Measurements from ENCODE around the gene IRF2BP1. TPM values are rescaled to one million over a fixed set of nuclear protein-coding genes. Genes with fewer than 3 reads are reported as not detected.

IRF2BP1 gene
- total and polyA plus RNA-seq, 2 donors (not counting 1 experiment from before 2014, with no cell fraction given) = 4.0 to 23.1 TPM

- no peaks in the 10 kb centered on the region for H3K79me2 ChIP-seq (ENCODE audit: control insufficient read depth, insufficient read depth, low read length)
- TF ChIP-seq, protein P1, sequence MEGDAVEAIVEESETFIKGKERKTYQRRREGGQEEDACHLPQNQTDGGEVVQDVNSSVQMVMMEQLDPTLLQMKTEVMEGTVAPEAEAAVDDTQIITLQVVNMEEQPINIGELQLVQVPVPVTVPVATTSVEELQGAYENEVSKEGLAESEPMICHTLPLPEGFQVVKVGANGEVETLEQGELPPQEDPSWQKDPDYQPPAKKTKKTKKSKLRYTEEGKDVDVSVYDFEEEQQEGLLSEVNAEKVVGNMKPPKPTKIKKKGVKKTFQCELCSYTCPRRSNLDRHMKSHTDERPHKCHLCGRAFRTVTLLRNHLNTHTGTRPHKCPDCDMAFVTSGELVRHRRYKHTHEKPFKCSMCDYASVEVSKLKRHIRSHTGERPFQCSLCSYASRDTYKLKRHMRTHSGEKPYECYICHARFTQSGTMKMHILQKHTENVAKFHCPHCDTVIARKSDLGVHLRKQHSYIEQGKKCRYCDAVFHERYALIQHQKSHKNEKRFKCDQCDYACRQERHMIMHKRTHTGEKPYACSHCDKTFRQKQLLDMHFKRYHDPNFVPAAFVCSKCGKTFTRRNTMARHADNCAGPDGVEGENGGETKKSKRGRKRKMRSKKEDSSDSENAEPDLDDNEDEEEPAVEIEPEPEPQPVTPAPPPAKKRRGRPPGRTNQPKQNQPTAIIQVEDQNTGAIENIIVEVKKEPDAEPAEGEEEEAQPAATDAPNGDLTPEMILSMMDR (conservative IDR thresholded peaks at IDR 0.05 in 1 of 2, IDR thresholded peaks at IDR 0.05 in 1 of 2; ENCODE audit: low read depth in 1 of 2, low read length in 2 of 2) = no peak
- TF ChIP-seq EZH2 (IDR thresholded peaks at IDR 0.05; ENCODE audit: low read length, missing control alignments) = no peak
- H3K4me1 ChIP-seq (ENCODE audit: control insufficient read depth, extremely low read depth, insufficient read depth, low read length) = no peaks in the 10 kb centered on the region
- peaks cover 36% of the 10 kb centered on the region for H3K36me3 ChIP-seq (ENCODE audit: control insufficient read depth, insufficient read depth, low read length)
- no peak overlapping the region for H3K4me3 ChIP-seq (replicated peaks in 1 of 4; ENCODE audit: control extremely low read depth in 1 of 4, insufficient read depth in 1 of 4, low read depth in 3 of 4, low read length in 4 of 4)
- DNase-seq (ENCODE audit: low read depth in 2 of 2) = no peak
- H4K20me1 ChIP-seq (ENCODE audit: control insufficient read depth, extremely low read depth, insufficient read depth, low read length) = no peaks in the 10 kb centered on the region
- H3K9ac ChIP-seq (ENCODE audit: insufficient read depth, low read length) = no peak overlapping the region
- no peak overlapping the region for H3K27ac ChIP-seq (ENCODE audit: insufficient read depth, low read length)
- no peak overlapping the region for H3K4me2 ChIP-seq (ENCODE audit: extremely low read depth, insufficient read depth, low read length)
- H3K27me3 ChIP-seq (ENCODE audit: control insufficient read depth, insufficient read depth, low read length) = no peaks in the 10 kb centered on the region
- H3K9me3 ChIP-seq (ENCODE audit: control insufficient read depth, insufficient read depth, low read depth, low read length) = no peaks in the 10 kb centered on the region
- H2AFZ ChIP-seq (ENCODE audit: low read length) = no peak overlapping the region
These were observed 38.3 kb downstream of the IRF2BP1 start for GRCh38 chr19:45847663-45848062.

DNA sequence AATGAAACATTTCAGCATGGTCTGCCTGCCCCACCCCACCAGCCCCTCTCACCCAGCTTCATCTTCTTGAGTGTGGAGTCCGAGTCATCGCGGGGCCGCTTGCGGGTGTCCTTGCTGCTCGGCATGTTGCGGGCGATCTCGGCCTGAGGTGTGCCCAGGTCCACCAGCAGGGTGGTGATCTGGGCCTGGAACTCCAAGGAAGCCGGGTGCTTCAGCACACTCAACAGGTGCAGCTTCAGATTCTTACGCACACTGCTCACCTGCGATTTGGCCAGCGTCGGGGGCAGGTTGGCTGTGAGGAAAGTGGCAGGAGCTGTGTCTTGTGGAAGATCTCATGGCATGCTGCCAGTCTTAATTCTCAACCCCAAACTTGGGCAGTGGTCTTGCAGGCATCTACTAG lies 43.7 kb downstream of the IRF2BP1 start:
- no peak overlapping the region for H3K27ac ChIP-seq (ENCODE audit: insufficient read depth, low read length)
- TF ChIP-seq, protein P1 (conservative IDR thresholded peaks at IDR 0.05 in 1 of 2, IDR thresholded peaks at IDR 0.05 in 1 of 2; ENCODE audit: low read depth in 1 of 2, low read length in 2 of 2) = no peak
- TF ChIP-seq EZH2 (IDR thresholded peaks at IDR 0.05; ENCODE audit: low read length, missing control alignments) = no peak
- no peak overlapping the region for H3K4me3 ChIP-seq (replicated peaks in 1 of 4; ENCODE audit: control extremely low read depth in 1 of 4, insufficient read depth in 1 of 4, low read depth in 3 of 4, low read length in 4 of 4)
- no peaks in the 10 kb centered on the region for H3K79me2 ChIP-seq (ENCODE audit: control insufficient read depth, insufficient read depth, low read length)
- no peak overlapping the region for H2AFZ ChIP-seq (ENCODE audit: low read length)
- H3K4me2 ChIP-seq (ENCODE audit: extremely low read depth, insufficient read depth, low read length) = no peak overlapping the region
- H3K9me3 ChIP-seq (ENCODE audit: control insufficient read depth, insufficient read depth, low read depth, low read length) = no peaks in the 10 kb centered on the region
- H4K20me1 ChIP-seq (ENCODE audit: control insufficient read depth, extremely low read depth, insufficient read depth, low read length) = no peaks in the 10 kb centered on the region
- no peak overlapping the region for H3K9ac ChIP-seq (ENCODE audit: insufficient read depth, low read length)
- H3K36me3 ChIP-seq (ENCODE audit: control insufficient read depth, insufficient read depth, low read length) = peaks cover 20% of the 10 kb centered on the region
- no peaks in the 10 kb centered on the region for H3K4me1 ChIP-seq (ENCODE audit: control insufficient read depth, extremely low read depth, insufficient read depth, low read length)
- DNase-seq (ENCODE audit: low read depth in 2 of 2) = no peak
- H3K27me3 ChIP-seq (ENCODE audit: control insufficient read depth, insufficient read depth, low read length) = no peaks in the 10 kb centered on the region

DNA sequence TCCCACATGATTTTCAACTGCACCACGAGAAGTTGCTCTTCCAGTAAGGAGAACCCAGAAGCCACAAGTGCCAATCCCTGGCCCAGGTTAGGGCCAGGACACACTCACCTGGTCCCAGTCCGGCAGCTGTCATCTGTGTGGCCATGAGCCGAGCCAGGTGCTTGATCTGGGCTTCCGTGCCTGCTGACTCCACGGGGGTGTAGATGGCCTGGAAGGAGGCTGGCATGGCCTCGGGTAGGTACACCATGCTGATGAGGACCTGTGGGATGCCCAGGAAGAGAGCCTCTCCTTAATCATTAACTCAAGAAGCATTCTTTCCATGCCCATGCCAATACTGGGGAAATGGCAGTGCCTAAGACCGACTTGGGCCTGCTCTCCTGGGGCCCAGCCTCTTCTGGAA lies 51.0 kb downstream of the IRF2BP1 start:
- Histone ChIP-seq H2AFZ (ENCODE audit: low read length) (no peak overlapping the region), H3K4me2 (ENCODE audit: extremely low read depth, insufficient read depth, low read length) (no peak overlapping the region), H3K9ac (ENCODE audit: insufficient read depth, low read length) (no peak overlapping the region), H3K27me3 (ENCODE audit: control insufficient read depth, insufficient read depth, low read length) (no peaks in the 10 kb centered on the region), H3K4me3 (replicated peaks in 1 of 4; ENCODE audit: control extremely low read depth in 1 of 4, insufficient read depth in 1 of 4, low read depth in 3 of 4, low read length in 4 of 4) (no peak overlapping the region), H4K20me1 (ENCODE audit: control insufficient read depth, extremely low read depth, insufficient read depth, low read length) (no peaks in the 10 kb centered on the region), H3K9me3 (ENCODE audit: control insufficient read depth, insufficient read depth, low read depth, low read length) (no peaks in the 10 kb centered on the region), H3K27ac (ENCODE audit: insufficient read depth, low read length) (no peak overlapping the region), H3K79me2 (ENCODE audit: control insufficient read depth, insufficient read depth, low read length) (no peaks in the 10 kb centered on the region), H3K4me1 (ENCODE audit: control insufficient read depth, extremely low read depth, insufficient read depth, low read length) (no peaks in the 10 kb centered on the region), H3K36me3 (ENCODE audit: control insufficient read depth, insufficient read depth, low read length) (peaks cover 21% of the 10 kb centered on the region)
- DNase-seq (ENCODE audit: low read depth in 2 of 2) = no peak
- TF ChIP-seq EZH2 (IDR thresholded peaks at IDR 0.05; ENCODE audit: low read length, missing control alignments) = no peak
- TF ChIP-seq, protein P1 (conservative IDR thresholded peaks at IDR 0.05 in 1 of 2, IDR thresholded peaks at IDR 0.05 in 1 of 2; ENCODE audit: low read depth in 1 of 2, low read length in 2 of 2) = no peak

Other genes starting within 250 kb of the IRF2BP1 start
- gene EML2, start 246.7 kb downstream of the IRF2BP1 start, total RNA-seq = 34.7 and 69.9 TPM in 2 replicates
- 11.0 and 11.2 TPM in 2 replicates for gene EML2, start 246.7 kb downstream of the IRF2BP1 start, polyA plus RNA-seq
- not detected in 2 replicates for gene GIPR, start 217.9 kb downstream of the IRF2BP1 start, total RNA-seq
- 0.05 and 0.25 TPM in 2 replicates for gene GIPR, start 217.9 kb downstream of the IRF2BP1 start, polyA plus RNA-seq
- gene SNRPD2, start 194.2 kb downstream of the IRF2BP1 start, total RNA-seq = 361 and 362 TPM in 2 replicates
- 440 and 635 TPM in 2 replicates for gene SNRPD2, start 194.2 kb downstream of the IRF2BP1 start, polyA plus RNA-seq
- 4.9 and 9.4 TPM in 2 replicates for gene QPCTL, start 193.5 kb downstream of the IRF2BP1 start, total RNA-seq
- 4.6 and 5.8 TPM in 2 replicates for gene QPCTL, start 193.5 kb downstream of the IRF2BP1 start, polyA plus RNA-seq
- 3.1 and 3.3 TPM in 2 replicates for gene FBXO46, start 155.2 kb downstream of the IRF2BP1 start, total RNA-seq
- 1.6 and 2.0 TPM in 2 replicates for gene FBXO46, start 155.2 kb downstream of the IRF2BP1 start, polyA plus RNA-seq
- not detected in 2 replicates for gene MEIOSIN, start 152.7 kb downstream of the IRF2BP1 start, total RNA-seq
- gene MEIOSIN, start 152.7 kb downstream of the IRF2BP1 start, polyA plus RNA-seq = not detected in 2 replicates
- 10.7 and 11.6 TPM in 2 replicates for gene SIX5, start 116.9 kb downstream of the IRF2BP1 start, total RNA-seq
- 3.4 and 3.7 TPM in 2 replicates for gene SIX5, start 116.9 kb downstream of the IRF2BP1 start, polyA plus RNA-seq
- gene DMPK, start 103.7 kb downstream of the IRF2BP1 start, total RNA-seq = 44.9 and 115 TPM in 2 replicates
- 28.8 and 54.7 TPM in 2 replicates for gene DMPK, start 103.7 kb downstream of the IRF2BP1 start, polyA plus RNA-seq
- 24.4 and 33.5 TPM in 2 replicates for gene DMWD, start 93.3 kb downstream of the IRF2BP1 start, total RNA-seq
- gene DMWD, start 93.3 kb downstream of the IRF2BP1 start, polyA plus RNA-seq = 18.1 and 18.7 TPM in 2 replicates
- 0.17 TPM in 1 of 2 replicates, not detected in the other for gene RSPH6A, start 70.8 kb downstream of the IRF2BP1 start, total RNA-seq
- gene RSPH6A, start 70.8 kb downstream of the IRF2BP1 start, polyA plus RNA-seq = not detected in 2 replicates
- 22.3 and 32.2 TPM in 2 replicates for gene SYMPK, start 23.0 kb downstream of the IRF2BP1 start, total RNA-seq
- 48.2 and 48.3 TPM in 2 replicates for gene SYMPK, start 23.0 kb downstream of the IRF2BP1 start, polyA plus RNA-seq
- gene FOXA3, start 21.8 kb downstream of the IRF2BP1 start, total RNA-seq = not detected in 2 replicates
- not detected in 2 replicates for gene FOXA3, start 21.8 kb downstream of the IRF2BP1 start, polyA plus RNA-seq
- 1.3 TPM in 2 replicates for gene MYPOP, start 16.5 kb upstream of the IRF2BP1 start, total RNA-seq
- 0.81 and 1.1 TPM in 2 replicates for gene MYPOP, start 16.5 kb upstream of the IRF2BP1 start, polyA plus RNA-seq
- gene NANOS2, start 28.6 kb upstream of the IRF2BP1 start, total RNA-seq = not detected in 2 replicates
- gene NANOS2, start 28.6 kb upstream of the IRF2BP1 start, polyA plus RNA-seq = not detected in 2 replicates
- gene NOVA2, start 87.7 kb upstream of the IRF2BP1 start, total RNA-seq = not detected in 2 replicates
- 0.01 and 0.03 TPM in 2 replicates for gene NOVA2, start 87.7 kb upstream of the IRF2BP1 start, polyA plus RNA-seq
- 5.6 and 8.9 TPM in 2 replicates for gene CCDC61, start 109.3 kb upstream of the IRF2BP1 start, total RNA-seq
- gene CCDC61, start 109.3 kb upstream of the IRF2BP1 start, polyA plus RNA-seq = 4.5 and 5.0 TPM in 2 replicates
- gene PGLYRP1, start 136.9 kb upstream of the IRF2BP1 start, total RNA-seq = not detected in 2 replicates
- gene PGLYRP1, start 136.9 kb upstream of the IRF2BP1 start, polyA plus RNA-seq = not detected in 2 replicates
- not detected in 2 replicates for gene IGFL4, start 154.9 kb upstream of the IRF2BP1 start, total RNA-seq
- gene IGFL4, start 154.9 kb upstream of the IRF2BP1 start, polyA plus RNA-seq = not detected in 2 replicates
- gene IGFL3, start 238.5 kb upstream of the IRF2BP1 start, total RNA-seq = not detected in 2 replicates
- gene IGFL3, start 238.5 kb upstream of the IRF2BP1 start, polyA plus RNA-seq = not detected in 2 replicates

Data from fibroblast of lung (primary cell).